ENCODE measurements around the gene AHCYL2.
"Not testable (repeated sequence)": the region's sequence is repeated elsewhere in the genome, so short reads cannot be mapped to it uniquely, and the experiment has no call there.

Gene AHCYL2

DNA sequence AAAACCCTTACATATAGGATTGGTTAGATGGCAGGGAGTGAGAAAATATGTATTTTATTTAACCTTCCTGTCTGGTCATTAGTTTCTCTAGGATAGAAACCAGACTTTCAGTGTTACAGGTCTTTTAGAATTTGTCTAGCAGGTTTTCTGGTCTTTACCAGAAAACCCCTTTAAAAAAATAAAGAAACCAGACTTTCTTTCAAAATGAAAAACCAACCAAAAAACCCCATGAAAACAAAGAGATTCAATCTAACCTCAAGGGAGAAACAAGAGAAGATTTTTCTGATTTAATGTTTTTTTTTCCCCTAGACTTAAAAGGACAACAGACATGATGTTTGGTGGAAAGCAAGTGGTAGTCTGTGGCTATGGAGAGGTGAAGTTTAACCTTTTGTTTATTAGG lies 180.7 kb downstream of the AHCYL2 start:
- TF ChIP-seq, protein P1, sequence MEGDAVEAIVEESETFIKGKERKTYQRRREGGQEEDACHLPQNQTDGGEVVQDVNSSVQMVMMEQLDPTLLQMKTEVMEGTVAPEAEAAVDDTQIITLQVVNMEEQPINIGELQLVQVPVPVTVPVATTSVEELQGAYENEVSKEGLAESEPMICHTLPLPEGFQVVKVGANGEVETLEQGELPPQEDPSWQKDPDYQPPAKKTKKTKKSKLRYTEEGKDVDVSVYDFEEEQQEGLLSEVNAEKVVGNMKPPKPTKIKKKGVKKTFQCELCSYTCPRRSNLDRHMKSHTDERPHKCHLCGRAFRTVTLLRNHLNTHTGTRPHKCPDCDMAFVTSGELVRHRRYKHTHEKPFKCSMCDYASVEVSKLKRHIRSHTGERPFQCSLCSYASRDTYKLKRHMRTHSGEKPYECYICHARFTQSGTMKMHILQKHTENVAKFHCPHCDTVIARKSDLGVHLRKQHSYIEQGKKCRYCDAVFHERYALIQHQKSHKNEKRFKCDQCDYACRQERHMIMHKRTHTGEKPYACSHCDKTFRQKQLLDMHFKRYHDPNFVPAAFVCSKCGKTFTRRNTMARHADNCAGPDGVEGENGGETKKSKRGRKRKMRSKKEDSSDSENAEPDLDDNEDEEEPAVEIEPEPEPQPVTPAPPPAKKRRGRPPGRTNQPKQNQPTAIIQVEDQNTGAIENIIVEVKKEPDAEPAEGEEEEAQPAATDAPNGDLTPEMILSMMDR (IDR thresholded peaks at IDR 0.05; ENCODE audit: low read length, missing control alignments), result no peak
- no peak overlapping the region for H3K4me3 ChIP-seq (replicated peaks; ENCODE audit: low read depth, low read length)
- no peak for DNase-seq (ENCODE audit: low read depth)

DNA sequence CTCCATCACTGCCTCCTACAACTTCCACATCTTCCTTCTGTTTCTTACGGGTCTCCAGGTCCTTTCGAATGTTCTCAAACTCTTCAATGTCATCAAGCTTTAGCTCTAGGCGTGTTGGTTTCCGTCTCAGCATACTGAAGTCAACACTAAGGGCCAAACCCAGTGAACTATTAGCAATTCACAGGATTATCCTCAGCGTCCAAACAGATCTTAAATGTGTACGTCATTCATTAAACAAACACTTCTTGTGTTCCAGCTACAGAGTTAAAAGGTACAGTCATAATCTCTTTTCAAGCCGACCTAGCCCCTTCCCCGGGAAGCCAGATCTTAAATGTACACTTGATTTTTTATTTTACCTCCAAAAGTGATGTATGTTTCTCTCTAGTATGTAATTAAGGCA lies 185.4 kb downstream of the AHCYL2 start:
- DNase-seq (ENCODE audit: low read depth); H3K4me3 ChIP-seq (replicated peaks; ENCODE audit: low read depth, low read length): not testable (repeated sequence)

DNA sequence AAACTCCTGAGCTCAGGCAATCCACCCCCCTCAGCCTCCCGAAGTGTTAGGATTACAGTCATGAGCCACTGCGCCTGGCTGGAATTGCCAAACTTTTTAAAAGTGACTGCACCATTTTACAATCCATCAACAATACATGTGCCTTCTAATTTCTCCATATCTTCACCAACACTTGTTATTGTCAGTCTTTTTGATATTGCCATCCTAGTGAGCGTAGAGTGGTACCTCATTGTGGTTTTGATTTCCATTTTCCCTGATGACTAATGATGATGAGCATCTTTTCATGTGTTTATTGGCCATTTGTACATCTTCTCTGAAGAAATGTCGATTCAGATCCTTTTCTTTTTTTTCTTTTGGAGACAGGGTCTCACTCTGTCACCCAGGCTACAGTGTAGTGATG lies 187.7 kb downstream of the AHCYL2 start:
- no peak for DNase-seq (ENCODE audit: low read depth)
- H3K4me3 ChIP-seq (replicated peaks; ENCODE audit: low read depth, low read length), result no peak overlapping the region
- TF ChIP-seq, protein P1 (IDR thresholded peaks at IDR 0.05; ENCODE audit: low read length, missing control alignments), result no peak

DNA sequence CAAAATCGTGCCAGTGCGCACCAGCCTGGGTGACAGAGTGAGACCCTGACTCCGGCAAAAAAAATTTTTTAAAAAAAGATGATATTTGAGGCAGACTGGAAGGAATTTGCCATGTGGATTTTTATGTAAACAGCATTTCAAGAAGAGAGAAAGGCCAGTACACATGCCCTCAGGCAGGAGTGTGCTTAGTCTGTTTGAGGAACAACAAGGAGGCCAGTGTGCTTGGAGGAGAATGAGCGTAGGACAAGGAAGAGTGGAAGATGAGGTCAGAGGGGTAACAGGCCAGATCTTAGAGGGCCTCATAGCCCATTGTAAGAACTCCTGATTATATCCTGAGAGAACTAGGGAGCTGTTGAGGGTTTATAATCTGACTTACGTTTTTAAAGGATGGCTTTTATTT lies 192.2 kb downstream of the AHCYL2 start:
- no peak for DNase-seq (ENCODE audit: low read depth)
- TF ChIP-seq, protein P1 (IDR thresholded peaks at IDR 0.05; ENCODE audit: low read length, missing control alignments), result no peak
- no peak overlapping the region for H3K4me3 ChIP-seq (replicated peaks; ENCODE audit: low read depth, low read length)

DNA sequence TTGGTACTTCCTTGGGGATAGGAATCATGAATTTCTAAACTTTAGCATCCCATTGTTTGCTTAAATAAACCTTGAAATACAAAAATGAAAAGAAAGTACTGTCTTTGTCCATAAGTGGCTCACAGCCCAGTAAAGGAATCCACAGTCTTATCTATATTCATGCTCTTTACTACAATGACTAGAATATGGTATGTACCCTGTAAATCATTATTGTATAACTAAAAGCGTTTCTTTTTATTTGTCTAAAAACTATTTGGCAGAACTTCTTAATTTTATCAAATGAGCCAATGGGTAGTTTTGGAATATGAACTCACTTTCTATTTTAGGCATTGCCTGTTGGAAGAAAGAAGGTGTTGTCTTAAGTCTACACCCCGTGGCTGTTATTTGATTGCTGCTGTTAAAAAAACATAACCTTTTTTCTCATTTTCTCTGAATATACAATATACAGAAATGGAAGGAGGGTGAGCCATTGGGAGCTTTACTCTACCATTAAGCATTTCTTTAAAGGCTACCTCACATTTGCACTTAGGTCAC lies 197.0 kb downstream of the AHCYL2 start:
- H3K4me3 ChIP-seq (replicated peaks; ENCODE audit: low read depth, low read length), result no peak overlapping the region
- DNase-seq (ENCODE audit: low read depth), result peak; percentile 7
- TF ChIP-seq, protein P1 (IDR thresholded peaks at IDR 0.05; ENCODE audit: low read length, missing control alignments), result no peak

DNA sequence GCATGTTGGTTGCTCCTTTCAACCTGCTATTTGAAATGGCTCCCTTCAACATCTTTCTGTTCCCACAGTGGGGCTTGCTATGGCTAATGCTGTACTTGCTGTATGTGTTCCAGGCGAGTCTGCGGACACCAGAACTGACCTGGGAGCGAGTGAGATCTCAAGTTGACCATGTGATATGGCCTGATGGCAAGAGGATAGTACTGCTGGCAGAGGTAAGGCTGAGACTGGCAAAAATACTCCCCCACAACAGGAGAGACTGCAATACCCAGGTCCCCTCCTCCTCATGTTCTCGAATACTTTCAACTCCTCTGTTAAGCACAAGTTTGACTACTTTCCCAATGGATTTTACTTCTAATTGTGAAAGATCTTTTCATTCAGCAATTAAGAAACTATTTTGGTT lies 197.9 kb downstream of the AHCYL2 start:
- TF ChIP-seq, protein P1 (IDR thresholded peaks at IDR 0.05; ENCODE audit: low read length, missing control alignments), result no peak
- no peak for DNase-seq (ENCODE audit: low read depth)
- no peak overlapping the region for H3K4me3 ChIP-seq (replicated peaks; ENCODE audit: low read depth, low read length)

DNA sequence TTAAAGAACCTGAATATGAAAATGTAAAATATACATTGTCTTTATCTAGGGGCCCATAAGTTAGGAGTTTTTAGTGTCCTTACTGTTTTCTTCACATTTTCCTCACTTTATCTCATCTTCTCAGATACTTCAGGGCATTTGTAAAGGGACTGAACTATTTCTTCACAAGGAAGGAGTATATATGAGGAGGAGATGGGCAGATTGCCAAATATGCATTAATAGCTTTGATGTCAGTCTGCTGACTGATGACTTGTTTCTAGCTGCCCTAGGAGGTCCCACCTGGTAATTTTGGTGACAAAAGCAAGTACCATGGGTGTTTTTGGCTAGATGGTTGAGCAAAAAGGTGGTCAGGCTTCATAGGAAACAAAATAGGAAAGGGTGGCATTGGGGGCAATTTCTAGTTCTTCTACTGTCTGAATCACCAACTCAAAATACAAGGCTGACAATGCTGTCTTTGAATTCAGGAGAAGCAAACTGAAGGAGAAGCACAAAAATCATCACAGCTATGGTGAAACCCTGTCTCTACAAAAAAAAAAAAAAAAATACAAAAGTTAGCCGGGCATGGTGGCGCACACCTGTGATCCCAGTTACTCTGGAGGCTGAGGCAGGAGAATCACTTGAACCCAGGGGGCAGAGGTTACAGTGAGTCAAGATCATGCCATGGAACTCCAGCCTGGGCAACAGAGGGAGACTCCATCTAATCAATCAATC lies 199.0 kb downstream of the AHCYL2 start:
- no peak overlapping the region for H3K4me3 ChIP-seq (replicated peaks; ENCODE audit: low read depth, low read length)
- peak; percentile 61 for DNase-seq (ENCODE audit: low read depth)
- TF ChIP-seq, protein P1 (IDR thresholded peaks at IDR 0.05; ENCODE audit: low read length, missing control alignments), result no peak

Data from fibroblast of pulmonary artery (primary cell).